Motor neuron (in vitro differentiated cells): ENCODE data around the gene SOCS1. TPM values are rescaled to one million over a fixed set of nuclear protein-coding genes. Genes with fewer than 3 reads are reported as not detected.
"Not testable (repeated sequence)": the region's sequence is repeated elsewhere in the genome, so short reads cannot be mapped to it uniquely, and the experiment has no call there.

Experiments used
- ATAC-seq, 8 experiments: fragments of 200-7000 bp; cut with Tn5 transposase; replicated peaks in 6 of 8; 2 replicates each; pipeline ENCODE4 v1.8.0; 2021; ENCODE audit warnings: mild to moderate bottlenecking in 8 of 8, moderate library complexity in 8 of 8
- H3K27ac ChIP-seq, 2 donors: fragments of 250-450 bp; sonication (Bioruptor Pico); 2 replicates each; pipeline ENCODE4 v1.9.0; 2021; ENCODE audit warnings: antibody characterized with exemption in 2 of 2, mild to moderate bottlenecking in 2 of 2, moderate library complexity in 1 of 2
- H3K4me1 ChIP-seq, 2 donors: fragments of 250-450 bp; sonication (Bioruptor Pico); replicated peaks in 1 of 2; 2 replicates each; pipeline ENCODE4 v1.6.1; 2021; ENCODE audit warnings: antibody characterized with exemption in 2 of 2, mild to moderate bottlenecking in 2 of 2, moderate library complexity in 1 of 2
- H3K4me3 ChIP-seq, 5 donors: fragments of 250-450 bp; sonication (Bioruptor Pico); 2 replicates each; pipeline ENCODE4 v1.9.0; 2021; ENCODE audit warnings: antibody characterized with exemption in 5 of 5, mild to moderate bottlenecking in 5 of 5, moderate library complexity in 4 of 5
- WGBS, 10 experiments: fragments of 450-650 bp; shearing (Covaris generic); methylation state at CpG; one replicate each; pipeline ENCODE4 v1.0.0; 2022; 5-methylcytosine and 5-hydroxymethylcytosine counted together
- in situ Hi-C, 9 experiments: fragments of 400-800 bp; cut with MboI; loops; one replicate each; pipeline ENCODE4 v1.15.0; 2021; ENCODE audit warnings: low sequenced_read_pairs in 9 of 9, low pct_unique_long_range_greater_than_20kb in 2 of 9; ENCODE audit not compliant: unreplicated experiment in 9 of 9
- total RNA-seq, 8 experiments: library from RNA; unstranded; fragments of 300-600 nt; gene quantifications; 2 replicates each; pipeline versions ENCODE4 v1.2.3 to v1.2.4, GENCODE V29; 2022

The SOCS1 gene
- 10 to 100 TPM in 2 of 8 experiments, 1 to 10 TPM in 5, under 1 TPM in 1; 0.92 to 42.1 (median 3.5) TPM for total RNA-seq

- Histone ChIP-seq H3K4me1 (peaks cover 2 to 6% of the 10 kb centered on the region in 2 donors), H3K27ac (peak within 1 kb of the TSS; percentile 68 to 75), H3K4me3 (peak within 1 kb of the TSS; percentile 70 to 92 (median 75))
- 0% methylated on average over 1 to 2 of the region's 100 CpGs; no CpG with 5 or more reads in 8 of the 10 experiments for WGBS, 10 experiments
- in situ Hi-C loops: loop anchor here (10.0 to 25.0 kb wide), 2 partner anchors 291 to 294 kb away; no protein-coding TSS in a partner anchor
- peak; percentile 53 to 84 (median 78) for ATAC-seq
Measured at GRCh38 chr16:11255737-11256660, at the start of gene SOCS1. SOCS1 (minus strand) TSS chr16:11256204; CDS start chr16:11255478, 726 bp downstream.

GRCh38 chr16:11303405-11304138, 47.6 kb upstream of the SOCS1 start:
- H3K27ac ChIP-seq: no peak overlapping the region
- in situ Hi-C loops: no loop called here
- peak in 2 of 8 experiments; percentile 46 to 83 for ATAC-seq

GRCh38 chr16:11302977-11303376, 47.0 kb upstream of the SOCS1 start:
- Histone ChIP-seq H3K27ac (no peak overlapping the region), H3K4me3 (no peak overlapping the region), H3K4me1 (no peaks in the 10 kb centered on the region)
- ATAC-seq: no peak
- 17 to 100% (median 83%) methylated on average over 1 to 2 of the region's 4 CpGs; no CpG with 5 or more reads in 4 of the 10 experiments for WGBS, 10 experiments
- in situ Hi-C loops: no loop called here

More at GRCh38 chr16:11303405-11304138, 47.6 kb upstream of the SOCS1 start:
- Histone ChIP-seq H3K4me3 (no peak overlapping the region), H3K4me1 (no peaks in the 10 kb centered on the region)
- WGBS, 10 experiments: 17 to 94% (median 76%) methylated on average over 2 to 11 of the region's 18 CpGs; no CpG with 5 or more reads in 1 of the 10 experiments

- in situ Hi-C loops: no loop called here
- no peak overlapping the region for H3K4me3 ChIP-seq
- no peak overlapping the region for H3K27ac ChIP-seq
- ATAC-seq: peak in 1 of 8 experiments; percentile 52
- H3K4me1 ChIP-seq: peaks cover 4 to 10% of the 10 kb centered on the region in 2 donors
- 20 to 100% (median 60%) methylated on average over 1 to 4 of the region's 4 CpGs; no CpG with 5 or more reads in 3 of the 10 experiments for WGBS, 10 experiments
Measured at GRCh38 chr16:11301645-11302501, 45.9 kb upstream of the SOCS1 start.

GRCh38 chr16:11300560-11300892, 44.5 kb upstream of the SOCS1 start:
- no peak for ATAC-seq
- in situ Hi-C loops: no loop called here

GRCh38 chr16:11299865-11300559, 44.0 kb upstream of the SOCS1 start:
- peaks cover 4 to 11% of the 10 kb centered on the region in 2 donors for H3K4me1 ChIP-seq
- H3K4me3 ChIP-seq: no peak overlapping the region
- WGBS, 10 experiments: 100% methylated on average over 1 of the region's 6 CpGs; no CpG with 5 or more reads in 9 of the 10 experiments
- no peak for ATAC-seq
- in situ Hi-C loops: no loop called here
- no peak overlapping the region for H3K27ac ChIP-seq

More at GRCh38 chr16:11300560-11300892, 44.5 kb upstream of the SOCS1 start:
- H3K4me3 ChIP-seq: no peak overlapping the region
- peaks cover 4 to 11% of the 10 kb centered on the region in 2 donors for H3K4me1 ChIP-seq
- WGBS, 10 experiments: 41 to 92% (median 83%) methylated on average over 2 to 7 of the region's 7 CpGs; no CpG with 5 or more reads in 2 of the 10 experiments
- no peak overlapping the region for H3K27ac ChIP-seq

GRCh38 chr16:11298950-11299547, 43.0 kb upstream of the SOCS1 start:
- H3K4me3 ChIP-seq, in situ Hi-C loops: not testable (repeated sequence)

GRCh38 chr16:11298143-11298900, 42.3 kb upstream of the SOCS1 start:
- in situ Hi-C loops: no loop called here
- no peak overlapping the region for H3K27ac ChIP-seq
- peaks cover 4 to 11% of the 10 kb centered on the region in 2 donors for H3K4me1 ChIP-seq
- H3K4me3 ChIP-seq: no peak overlapping the region
- ATAC-seq: peak in 6 of 8 experiments; percentile 4 to 45 (median 6)
- 80 to 100% (median 90%) methylated on average over 1 to 5 of the region's 5 CpGs; no CpG with 5 or more reads in 3 of the 10 experiments for WGBS, 10 experiments

More at GRCh38 chr16:11298950-11299547, 43.0 kb upstream of the SOCS1 start:
- not testable (repeated sequence) for ATAC-seq, H3K27ac ChIP-seq
- 57 to 100% (median 85%) methylated on average over 1 to 6 of the region's 13 CpGs; no CpG with 5 or more reads in 1 of the 10 experiments for WGBS, 10 experiments
- H3K4me1 ChIP-seq: peaks cover 4 to 11% of the 10 kb centered on the region in 2 donors

- WGBS, 10 experiments: 2 to 43% (median 29%) methylated on average over 1 to 10 of the region's 19 CpGs; no CpG with 5 or more reads in 4 of the 10 experiments
Measured at GRCh38 chr16:11297492-11298142, 41.6 kb upstream of the SOCS1 start.

GRCh38 chr16:11296706-11297491, 40.9 kb upstream of the SOCS1 start:
- Histone ChIP-seq H3K27ac (no peak overlapping the region), H3K4me1 (peaks cover 4 to 11% of the 10 kb centered on the region in 2 donors), H3K4me3 (no peak overlapping the region)
- peak in 5 of 8 experiments; percentile 8 to 39 (median 13) for ATAC-seq
- WGBS, 10 experiments: 33 to 94% (median 76%) methylated on average over 1 to 6 of the region's 10 CpGs; no CpG with 5 or more reads in 4 of the 10 experiments
- in situ Hi-C loops: no loop called here

More at GRCh38 chr16:11297492-11298142, 41.6 kb upstream of the SOCS1 start:
- no peak overlapping the region for H3K27ac ChIP-seq
- peak; percentile 87 to 98 (median 96) for ATAC-seq
- H3K4me3 ChIP-seq: no peak overlapping the region
- in situ Hi-C loops: no loop called here
- H3K4me1 ChIP-seq: peaks cover 4 to 11% of the 10 kb centered on the region in 2 donors
